K562 (cell line): ENCODE data around the gene MEX3A. TPM values are rescaled to one million over a fixed set of nuclear protein-coding genes. Genes with fewer than 3 reads are reported as not detected.

Experiments
- BRF2 ChIP-seq: IDR thresholded peaks from 3 replicates; pipeline ENCODE4 v1.6.1; 2011; ENCODE audit warnings: borderline replicate concordance, mild to moderate bottlenecking; ENCODE audit not compliant: insufficient read length, insufficient read depth
- CBFA2T3 ChIP-seq: fragments of 450-650 bp; IDR thresholded peaks from 2 replicates; pipeline ENCODE4 v1.6.1; 2017
- CLOCK ChIP-seq: fragments of 250-450 bp; sonication (Bioruptor Pico); IDR thresholded peaks from 2 replicates; pipeline ENCODE4 v1.4.0; 2020; ENCODE audit warnings: mild to moderate bottlenecking, moderate library complexity, borderline replicate concordance
- FOXJ2 ChIP-seq: fragments of 200-800 bp; sonication (Bioruptor generic); IDR thresholded peaks from 2 replicates; pipeline ENCODE4 v1.6.1; 2016; ENCODE audit warnings: missing genetic modification characterization, missing compliant biosample characterization
- FOXK1 ChIP-seq: sonication (generic); formaldehyde crosslinking; IDR thresholded peaks from 2 replicates; pipeline ENCODE4 v1.8.0; 2022; ENCODE audit warnings: missing genetic modification reagents, mild to moderate bottlenecking, borderline replicate concordance
- GABPB2 ChIP-seq: fragments of 250-450 bp; sonication (Bioruptor Pico); conservative IDR thresholded peaks from 2 replicates; pipeline ENCODE4 v1.5.1; 2021; ENCODE audit warnings: mild to moderate bottlenecking
- HDGF ChIP-seq: fragments of 450-650 bp; IDR thresholded peaks from 2 replicates; pipeline ENCODE4 v1.6.1; 2016
- HNRNPLL ChIP-seq: fragments of 200-400 bp; formaldehyde crosslinking; IDR thresholded peaks from 2 replicates; pipeline ENCODE4 v1.6.1; 2017; ENCODE audit warnings: low read length, low read depth, mild to moderate bottlenecking; ENCODE audit not compliant: poor library complexity, severe bottlenecking
- NFRKB ChIP-seq: fragments of 450-650 bp; IDR thresholded peaks from 2 replicates; pipeline ENCODE4 v1.6.1; 2016; ENCODE audit warnings: low read depth
- NFXL1 ChIP-seq: fragments of 450-650 bp; formaldehyde crosslinking; IDR thresholded peaks from 2 replicates; pipeline ENCODE4 v1.4.0; 2021; ENCODE audit warnings: mild to moderate bottlenecking
- PURB ChIP-seq: sonication (generic); formaldehyde crosslinking; IDR thresholded peaks from 2 replicates; pipeline ENCODE4 v1.9.0; 2021; ENCODE audit warnings: low read depth, mild to moderate bottlenecking, missing genetic modification reagents
- RUNX1 ChIP-seq: sonication (generic); IDR thresholded peaks from 2 replicates; pipeline ENCODE4 v1.6.1; 2016; ENCODE audit warnings: antibody characterized with exemption, low read depth
- SIN3B ChIP-seq: fragments of 450-650 bp; IDR thresholded peaks from 2 replicates; pipeline ENCODE4 v1.6.1; 2017; ENCODE audit warnings: low read depth, mild to moderate bottlenecking, moderate library complexity
- SMARCA4 ChIP-seq: fragments of 450-650 bp; IDR thresholded peaks from 2 replicates; pipeline ENCODE4 v1.6.1; 2016
- SRSF7 ChIP-seq: fragments of 200-400 bp; formaldehyde crosslinking; optimal IDR thresholded peaks from 2 replicates; pipeline ENCODE3; 2017; ENCODE audit warnings: mild to moderate bottlenecking, low read depth, low read length
- TBL1XR1 ChIP-seq, 2 experiments: IDR thresholded peaks; 2 replicates each; pipeline ENCODE4 v1.6.1; 2012; ENCODE audit warnings: improper control_type of control experiment in 2 of 2, low read length in 2 of 2, mild to moderate bottlenecking in 1 of 2
- YBX1 ChIP-seq: fragments of 450-650 bp; IDR thresholded peaks from 2 replicates; pipeline ENCODE4 v1.7.1; 2016; ENCODE audit warnings: mild to moderate bottlenecking
- ZBTB9 ChIP-seq: fragments of 450-650 bp; formaldehyde crosslinking; IDR thresholded peaks from 2 replicates; pipeline ENCODE4 v1.4.0; 2020; ENCODE audit warnings: mild to moderate bottlenecking, moderate library complexity
- ZC3H11A ChIP-seq: IDR thresholded peaks from 2 replicates; pipeline ENCODE4 v1.6.1; 2012; ENCODE audit warnings: low read depth, low read length, improper control_type of control experiment
- ZNF146 ChIP-seq: IDR thresholded peaks from one replicate; pipeline ENCODE4 v1.6.1; 2018; ENCODE audit warnings: missing compliant biosample characterization; ENCODE audit not compliant: unreplicated experiment
- ZNF41 ChIP-seq: fragments of 250-450 bp; sonication (Bioruptor Pico); conservative IDR thresholded peaks from 2 replicates; pipeline ENCODE4 v1.4.0; 2020; ENCODE audit warnings: mild to moderate bottlenecking
- polyA plus RNA-seq, 8 experiments: library from polyadenylated mRNA; depleted of rRNA in 4 of 8; stranded (reverse) in 5 of 8; unstranded in 3 of 8; fragments of >200 nt; fragmentation: Nextera tagmentation in 2 of 8; fragmentation: Illumina TruSeq in 1 of 8; extraction: Ambion mirVana in 2 of 8; extraction: Trizol in 1 of 8; gene quantifications; 2 replicates each; pipeline versions ENCODE4 v1.2.1 to v1.2.3, GENCODE V29; 2011 to 2014; ENCODE audit warnings: inconsistent platforms in 1 of 8, missing spikeins in 1 of 8
- total RNA-seq, 7 experiments: library from RNA; depleted of rRNA in 6 of 7; stranded (reverse); fragments of >200 nt in 6 of 7; fragmentation: Illumina TruSeq in 2 of 7; extraction: Trizol in 2 of 7; gene quantifications; 2 replicates each; pipeline versions ENCODE4 v1.2.1 to v1.2.3, GENCODE V29; 2011 to 2021; ENCODE audit warnings: low replicate concordance in 1 of 7
- TF ChIP-seq, protein P1 (sequence below): sonication (generic); formaldehyde crosslinking; IDR thresholded peaks from 2 replicates; pipeline ENCODE4 v1.8.1; 2023; ENCODE audit warnings: mild to moderate bottlenecking, missing genetic modification reagents, moderate library complexity
- TF ChIP-seq, protein P2 (sequence below): fragments of 250-450 bp; sonication (Bioruptor Pico); IDR thresholded peaks from 2 replicates; pipeline ENCODE4 v1.8.0; 2022; ENCODE audit warnings: inconsistent platforms, mild to moderate bottlenecking, moderate library complexity, borderline replicate concordance

Gene MEX3A
- total and polyA plus RNA-seq, 9 of the 15 experiments (the other 6 are each of a cell fraction or from before 2014, with no cell fraction given): 0.36 to 13.7 (median 5.2) TPM

DNA sequence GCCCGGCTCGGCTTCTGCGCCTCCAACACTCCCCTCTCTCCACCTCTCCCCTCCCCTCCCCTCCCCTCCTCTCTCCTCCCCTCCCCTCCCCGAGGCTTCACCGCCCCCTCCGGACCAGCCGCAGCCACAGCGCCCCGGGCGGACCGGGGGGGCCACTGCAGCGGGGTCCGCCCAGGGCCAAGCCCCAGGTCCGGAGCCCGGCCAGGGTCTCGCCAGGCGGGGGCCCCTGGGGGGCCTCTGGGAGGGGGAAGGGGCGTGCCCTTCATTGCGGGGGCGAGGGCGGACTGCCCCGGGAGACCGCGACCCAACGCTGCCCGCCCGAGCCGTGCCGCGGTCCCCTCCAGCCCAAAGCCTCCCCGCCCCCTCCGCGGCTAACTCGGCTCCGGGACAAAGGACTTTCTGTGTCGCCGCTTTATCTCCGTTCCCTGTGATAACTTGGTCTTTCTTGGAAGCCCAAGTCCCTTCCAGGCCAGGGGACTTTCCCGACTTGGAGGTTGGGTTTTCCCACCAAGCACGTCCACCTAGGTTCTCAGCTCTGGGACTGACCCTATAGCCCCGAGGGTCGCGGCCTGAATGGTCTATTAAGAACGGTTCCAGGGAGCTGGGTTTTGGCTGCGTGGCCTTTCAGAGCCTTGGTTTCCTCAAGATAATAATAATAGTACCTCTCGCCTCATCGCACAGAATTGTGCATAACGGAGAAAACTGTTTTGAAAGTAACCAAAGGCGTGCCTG, 28.3 kb downstream of the MEX3A start, which contains the start of gene UBQLN4 (continued):
- TF ChIP-seq CLOCK (CRISPR knock-in tag) (no peak), ZNF41 (no peak), HNRNPLL (no peak), SRSF7 (no peak), HDGF (no peak), ZBTB9 (CRISPR knock-in tag) (no peak), RUNX1 (no peak), CBFA2T3 (no peak), TBL1XR1 (IDR thresholded peaks at IDR 0.05; ENCODE audit: low read length in 2 of 2) (no peak), SMARCA4 (peak; percentile 32), GABPB2 (CRISPR knock-in tag) (no peak), ZC3H11A (no peak), FOXK1 (CRISPR knock-in tag) (no peak), YBX1 (no peak), ZNF146 (CRISPR knock-in tag) (no peak), NFRKB (peak; percentile 87), BRF2 (no peak), FOXJ2 (tag) (no peak), NFXL1 (CRISPR knock-in tag) (no peak), PURB (CRISPR knock-in tag) (no peak), SIN3B (no peak)
- TF ChIP-seq, protein P1, sequence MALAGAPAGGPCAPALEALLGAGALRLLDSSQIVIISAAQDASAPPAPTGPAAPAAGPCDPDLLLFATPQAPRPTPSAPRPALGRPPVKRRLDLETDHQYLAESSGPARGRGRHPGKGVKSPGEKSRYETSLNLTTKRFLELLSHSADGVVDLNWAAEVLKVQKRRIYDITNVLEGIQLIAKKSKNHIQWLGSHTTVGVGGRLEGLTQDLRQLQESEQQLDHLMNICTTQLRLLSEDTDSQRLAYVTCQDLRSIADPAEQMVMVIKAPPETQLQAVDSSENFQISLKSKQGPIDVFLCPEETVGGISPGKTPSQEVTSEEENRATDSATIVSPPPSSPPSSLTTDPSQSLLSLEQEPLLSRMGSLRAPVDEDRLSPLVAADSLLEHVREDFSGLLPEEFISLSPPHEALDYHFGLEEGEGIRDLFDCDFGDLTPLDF: peak; percentile 58; the same call in 1 of the 2 replicates
- TF ChIP-seq, protein P2, sequence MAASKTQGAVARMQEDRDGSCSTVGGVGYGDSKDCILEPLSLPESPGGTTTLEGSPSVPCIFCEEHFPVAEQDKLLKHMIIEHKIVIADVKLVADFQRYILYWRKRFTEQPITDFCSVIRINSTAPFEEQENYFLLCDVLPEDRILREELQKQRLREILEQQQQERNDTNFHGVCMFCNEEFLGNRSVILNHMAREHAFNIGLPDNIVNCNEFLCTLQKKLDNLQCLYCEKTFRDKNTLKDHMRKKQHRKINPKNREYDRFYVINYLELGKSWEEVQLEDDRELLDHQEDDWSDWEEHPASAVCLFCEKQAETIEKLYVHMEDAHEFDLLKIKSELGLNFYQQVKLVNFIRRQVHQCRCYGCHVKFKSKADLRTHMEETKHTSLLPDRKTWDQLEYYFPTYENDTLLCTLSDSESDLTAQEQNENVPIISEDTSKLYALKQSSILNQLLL (CRISPR knock-in tag): no peak
